Sigmoid colon (tissue), 3 donors: Measurements from ENCODE around the gene OR2A42.
"Not testable (repeated sequence)": the region's sequence is repeated elsewhere in the genome, so short reads cannot be mapped to it uniquely, and the experiment has no call there.

ENCODE experiments used
- POLR2A ChIP-seq, 2 donors: fragments of 450-650 bp; IDR thresholded peaks; one replicate each; pipeline ENCODE4 v1.6.1; 2016; ENCODE audit warnings: antibody characterized with exemption in 2 of 2, mild to moderate bottlenecking in 2 of 2, moderate library complexity in 2 of 2
- TF ChIP-seq, protein P1 (sequence below), 4 experiments: fragments of 450-650 bp in 3 of 4; fragments of 200-600 bp in 1 of 4; IDR thresholded peaks; one replicate each; pipeline ENCODE4 v1.5.1; 2016 to 2019; ENCODE audit warnings: antibody characterized with exemption in 4 of 4, mild to moderate bottlenecking in 3 of 4, moderate library complexity in 2 of 4

DNA sequence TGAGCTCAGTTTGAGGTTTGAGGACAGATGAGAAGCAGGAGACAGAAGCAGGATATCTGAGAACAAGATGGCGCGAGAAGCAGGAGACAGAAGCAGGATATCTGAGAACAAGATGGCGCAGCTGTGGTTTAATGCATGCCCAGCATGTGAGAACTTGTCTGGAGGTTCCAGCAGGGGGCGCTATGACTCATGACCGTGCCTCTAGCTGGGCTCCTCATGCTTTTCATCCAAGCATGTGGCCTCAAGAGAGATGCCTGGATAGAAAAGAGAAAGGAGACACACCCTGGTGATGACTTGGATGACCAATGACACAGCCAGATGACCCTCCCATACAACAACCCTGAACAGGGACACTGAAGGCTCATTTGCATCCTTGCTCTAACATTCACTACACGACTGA is 40.6 kb upstream of the OR2A42 start:
- TF ChIP-seq, protein P1, sequence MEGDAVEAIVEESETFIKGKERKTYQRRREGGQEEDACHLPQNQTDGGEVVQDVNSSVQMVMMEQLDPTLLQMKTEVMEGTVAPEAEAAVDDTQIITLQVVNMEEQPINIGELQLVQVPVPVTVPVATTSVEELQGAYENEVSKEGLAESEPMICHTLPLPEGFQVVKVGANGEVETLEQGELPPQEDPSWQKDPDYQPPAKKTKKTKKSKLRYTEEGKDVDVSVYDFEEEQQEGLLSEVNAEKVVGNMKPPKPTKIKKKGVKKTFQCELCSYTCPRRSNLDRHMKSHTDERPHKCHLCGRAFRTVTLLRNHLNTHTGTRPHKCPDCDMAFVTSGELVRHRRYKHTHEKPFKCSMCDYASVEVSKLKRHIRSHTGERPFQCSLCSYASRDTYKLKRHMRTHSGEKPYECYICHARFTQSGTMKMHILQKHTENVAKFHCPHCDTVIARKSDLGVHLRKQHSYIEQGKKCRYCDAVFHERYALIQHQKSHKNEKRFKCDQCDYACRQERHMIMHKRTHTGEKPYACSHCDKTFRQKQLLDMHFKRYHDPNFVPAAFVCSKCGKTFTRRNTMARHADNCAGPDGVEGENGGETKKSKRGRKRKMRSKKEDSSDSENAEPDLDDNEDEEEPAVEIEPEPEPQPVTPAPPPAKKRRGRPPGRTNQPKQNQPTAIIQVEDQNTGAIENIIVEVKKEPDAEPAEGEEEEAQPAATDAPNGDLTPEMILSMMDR (IDR thresholded peaks at IDR 0.05) = not testable (repeated sequence)
- TF ChIP-seq POLR2A (IDR thresholded peaks at IDR 0.05) = not testable (repeated sequence)
